ENCODE data around the gene MAP1LC3B. TPM values are rescaled to one million over a fixed set of nuclear protein-coding genes. Genes with fewer than 3 reads are reported as not detected.

The MAP1LC3B gene
- total RNA-seq, 1 experiment from 2014 or later, result 75.2 TPM

GRCh38 chr16:87351320-87351698 is 40.8 kb upstream of the MAP1LC3B start:
- ChIA-PET POLR2A (no interaction called here), CTCF (no interaction called here)
- intact Hi-C loops (cut with micrococcal nuclease; ENCODE audit: unreplicated experiment) (no loop called here), in situ Hi-C loops (cut with HindIII; ENCODE audit: low pct_unique_long_range_greater_than_20kb, low sequenced_read_pairs) (no loop called here)
- H3K9me3 ChIP-seq (ENCODE audit: control insufficient read depth, insufficient read depth, low read depth, low read length), result no peaks in the 10 kb centered on the region
- H3K4me3 ChIP-seq (ENCODE audit: low read depth in 2 of 2, low read length in 2 of 2), result no peak overlapping the region
- H3K4me1 ChIP-seq (ENCODE audit: control insufficient read depth, insufficient read depth, low read length), result no peaks in the 10 kb centered on the region
- DNase-seq (ENCODE audit: low read depth, low spot score) (no peak), ATAC-seq (no peak)
- H3K27me3 ChIP-seq (ENCODE audit: control insufficient read depth, insufficient read depth, low read length), result no peaks in the 10 kb centered on the region
- H3K36me3 ChIP-seq (ENCODE audit: control insufficient read depth, insufficient read depth, low read length), result no peaks in the 10 kb centered on the region
- no TSS peak for BruUV-seq (replicated peaks)
- H3K27ac ChIP-seq (ENCODE audit: low read length), result no peak overlapping the region
- no peak for TF ChIP-seq REST (IDR thresholded peaks at IDR 0.05; ENCODE audit: insufficient read depth in 1 of 2, low read depth in 2 of 2, low read length in 1 of 2)
- no peak for TF ChIP-seq CTCF (IDR thresholded peaks at IDR 0.05)
- no peak for TF ChIP-seq POLR2AphosphoS5 (IDR thresholded peaks at IDR 0.05; ENCODE audit: low read depth, low read length)
- TF ChIP-seq TCF7L2 (IDR thresholded peaks at IDR 0.05; ENCODE audit: low read depth, low read length), result no peak
- no peak for TF ChIP-seq SIN3A (IDR thresholded peaks at IDR 0.05; ENCODE audit: borderline replicate concordance, insufficient read depth, low read depth, low read length)

- no TSS peak for BruUV-seq (replicated peaks)
- Histone ChIP-seq H3K4me1 (ENCODE audit: control insufficient read depth, insufficient read depth, low read length) (no peaks in the 10 kb centered on the region), H3K36me3 (ENCODE audit: control insufficient read depth, insufficient read depth, low read length) (no peaks in the 10 kb centered on the region; the same call in 1 of the 2 replicates), H3K9me3 (ENCODE audit: control insufficient read depth, insufficient read depth, low read depth, low read length) (no peaks in the 10 kb centered on the region), H3K27me3 (ENCODE audit: control insufficient read depth, insufficient read depth, low read length) (no peaks in the 10 kb centered on the region), H3K4me3 (ENCODE audit: low read depth in 2 of 2, low read length in 2 of 2) (no peak overlapping the region), H3K27ac (ENCODE audit: low read length) (no peak overlapping the region)
- ChIA-PET CTCF (no interaction called here), POLR2A (no interaction called here)
- ATAC-seq, result no peak
- DNase-seq (ENCODE audit: low read depth, low spot score), result no peak
- in situ Hi-C loops (cut with HindIII; ENCODE audit: low pct_unique_long_range_greater_than_20kb, low sequenced_read_pairs), result no loop called here
- TF ChIP-seq CTCF (IDR thresholded peaks at IDR 0.05) (no peak), TCF7L2 (IDR thresholded peaks at IDR 0.05; ENCODE audit: low read depth, low read length) (no peak), POLR2AphosphoS5 (IDR thresholded peaks at IDR 0.05; ENCODE audit: low read depth, low read length) (no peak), REST (IDR thresholded peaks at IDR 0.05; ENCODE audit: insufficient read depth in 1 of 2, low read depth in 2 of 2, low read length in 1 of 2) (no peak), SIN3A (IDR thresholded peaks at IDR 0.05; ENCODE audit: borderline replicate concordance, insufficient read depth, low read depth, low read length) (no peak)
- intact Hi-C loops (cut with micrococcal nuclease; ENCODE audit: unreplicated experiment), result no loop called here
Observed at GRCh38 chr16:87352818-87353217, 39.3 kb upstream of the MAP1LC3B start.

Measured in Panc1 (cell line).